Measurements from ENCODE around the gene SAMD8. TPM values are rescaled to one million over a fixed set of nuclear protein-coding genes. Genes with fewer than 3 reads are reported as not detected.

Gene SAMD8
- total RNA-seq, 1 experiment from 2014 or later: 23.6 TPM

- Histone ChIP-seq H2AFZ (ENCODE audit: low read depth, low read length, poor library complexity, severe bottlenecking) (no peak overlapping the region), H3K36me3 (ENCODE audit: control insufficient read depth in 1 of 2, insufficient read depth in 2 of 2, low read length in 2 of 2) (no peaks in the 10 kb centered on the region), H3K4me1 (ENCODE audit: control insufficient read depth in 1 of 2, insufficient read depth in 2 of 2, low read length in 2 of 2) (peaks cover 9 to 43% of the 10 kb centered on the region in 2 experiments; a peak in 3 of 4 replicates), H3K9me2 (ENCODE audit: insufficient read depth) (no peaks in the 10 kb centered on the region), H3K27ac (ENCODE audit: low read depth, low read length) (peak overlapping the region; percentile 85), H3K27me3 (ENCODE audit: insufficient read depth, low read length) (no peaks in the 10 kb centered on the region), H3K9ac (ENCODE audit: low read length) (no peak overlapping the region), H3K9me3 (ENCODE audit: control insufficient read depth in 1 of 2, insufficient read depth in 1 of 2, low read depth in 1 of 2, low read length in 2 of 2) (no peaks in the 10 kb centered on the region), H3K4me2 (ENCODE audit: low read length) (peak overlapping the region; percentile 86), H3K79me2 (ENCODE audit: insufficient read depth, low read length) (peaks cover 35% of the 10 kb centered on the region), H4K20me1 (ENCODE audit: insufficient read depth) (no peaks in the 10 kb centered on the region), H3K4me3 (replicated peaks in 1 of 2; ENCODE audit: low read depth in 1 of 2, low read length in 2 of 2) (no peak overlapping the region; a peak in 1 of 4 replicates)
- POLR2A ChIA-PET: interaction anchor here (1.2 to 1.8 kb wide), 2 partner anchors 11 to 42 kb away, joined by 3 read pairs; no protein-coding TSS in a partner anchor
- BruUV-seq (replicated peaks): no TSS peak
- intact Hi-C loops (cut with micrococcal nuclease): no loop called here
- RAD21 ChIA-PET (ENCODE audit: low non-redundant PET in 1 of 2, low total read pairs in 2 of 2, uncharacterized antibody in 2 of 2, unreplicated experiment in 2 of 2): no interaction called here
- CTCF ChIA-PET: interaction anchor here (1.5 kb wide), 1 partner anchor 124 kb away, joined by 4 read pairs; no protein-coding TSS in a partner anchor
- DNase-seq (ENCODE audit: low read depth, low spot score) (no peak), ATAC-seq (no peak)
- TF ChIP-seq ZBTB33 (IDR thresholded peaks at IDR 0.05; ENCODE audit: extremely low read depth, insufficient replicate concordance, low read length) (no peak), SRF (IDR thresholded peaks at IDR 0.05; ENCODE audit: low read depth) (no peak), RAD21 (IDR thresholded peaks at IDR 0.05; ENCODE audit: low read depth) (no peak), REST (IDR thresholded peaks at IDR 0.05; ENCODE audit: low read depth) (no peak), SIN3A (IDR thresholded peaks at IDR 0.05; ENCODE audit: low read depth) (no peak), ZNF274 (IDR thresholded peaks at IDR 0.05; ENCODE audit: low read depth, low read length) (no peak), CEBPB (IDR thresholded peaks at IDR 0.05; ENCODE audit: low read depth) (no peak), YY1 (IDR thresholded peaks at IDR 0.05; ENCODE audit: extremely low read depth, insufficient replicate concordance, low read depth, low read length) (no peak), MAX (IDR thresholded peaks at IDR 0.05) (no peak), TCF7L2 (IDR thresholded peaks at IDR 0.05; ENCODE audit: borderline replicate concordance, extremely low read depth, insufficient read depth, insufficient read length) (no peak), CBX3 (IDR thresholded peaks at IDR 0.05; ENCODE audit: low read depth) (no peak), FOSL1 (IDR thresholded peaks at IDR 0.05; ENCODE audit: low read depth) (no peak), SP1 (IDR thresholded peaks at IDR 0.05; ENCODE audit: low read depth) (no peak), EZH2phosphoT487 (IDR thresholded peaks at IDR 0.05; ENCODE audit: borderline replicate concordance) (no peak), EZH2 (IDR thresholded peaks at IDR 0.05) (no peak), ZFX (IDR thresholded peaks at IDR 0.05) (no peak)
Measured at GRCh38 chr10:75110006-75110632, 1.3 kb upstream of the SAMD8 start.

Measured in HCT116 (cell line).